Tibial nerve (tissue), 4 donors: ENCODE measurements around the gene FBXW7. TPM values are rescaled to one million over a fixed set of nuclear protein-coding genes. Genes with fewer than 3 reads are reported as not detected.

Experiments
- DNase-seq, 2 donors: peaks; one replicate each; pipeline ENCODE4 v3.0.0-alpha.2; 2019; ENCODE audit warnings: low spot score in 2 of 2
- H3K27ac ChIP-seq, 4 donors: fragments of 200-600 bp; sonication (generic) in 3 of 4; one replicate each; pipeline ENCODE4 v1.5.1; 2017 to 2019; ENCODE audit warnings: mild to moderate bottlenecking in 1 of 4
- H3K27me3 ChIP-seq, 2 donors: fragments of 200-600 bp; sonication (generic) in 1 of 2; one replicate each; pipeline versions ENCODE4 v1.5.1 to v1.6.0; 2017 to 2019
- H3K36me3 ChIP-seq, 3 donors: fragments of 200-600 bp; sonication (generic); one replicate each; pipeline ENCODE4 v1.5.1; 2018 to 2019
- H3K4me1 ChIP-seq, 4 donors: fragments of 200-600 bp; sonication (generic) in 3 of 4; one replicate each; pipeline ENCODE4 v1.5.1; 2017 to 2019
- H3K4me3 ChIP-seq, 4 donors: fragments of 200-600 bp; sonication (generic) in 3 of 4; one replicate each; pipeline ENCODE4 v1.5.1; 2017 to 2019; ENCODE audit warnings: mild to moderate bottlenecking in 1 of 4, moderate library complexity in 1 of 4
- H3K9me3 ChIP-seq, 4 donors: fragments of 200-600 bp; sonication (generic) in 3 of 4; one replicate each; pipeline ENCODE4 v1.5.1; 2017 to 2019
- EP300 ChIP-seq, 2 donors: sonication (generic); formaldehyde crosslinking; IDR thresholded peaks; one replicate each; pipeline ENCODE4 v1.6.1; 2017; ENCODE audit warnings: antibody characterized with exemption in 2 of 2, mild to moderate bottlenecking in 1 of 2
- POLR2A ChIP-seq, 2 donors: fragments of 450-650 bp; IDR thresholded peaks; one replicate each; pipeline ENCODE4 v1.6.1; 2017; ENCODE audit warnings: antibody characterized with exemption in 2 of 2, mild to moderate bottlenecking in 2 of 2, moderate library complexity in 2 of 2
- WGBS, 2 donors: methylation state at CpG; one replicate each; pipeline ENCODE4 v1.1.5; 2018; 5-methylcytosine and 5-hydroxymethylcytosine counted together
- total RNA-seq, 4 donors: library from RNA; depleted of rRNA; stranded (reverse); fragments of >200 nt; gene quantifications; one replicate each; pipeline ENCODE4 v1.1.0, GENCODE V29; 2016
- TF ChIP-seq, protein P1 (sequence below), 5 experiments: fragments of 200-600 bp in 3 of 5; fragments of 450-650 bp in 2 of 5; sonication (generic) in 3 of 5; IDR thresholded peaks; one replicate each; pipeline ENCODE4 v1.5.1; 2016 to 2019; ENCODE audit warnings: antibody characterized with exemption in 5 of 5, mild to moderate bottlenecking in 3 of 5, moderate library complexity in 2 of 5

FBXW7 gene
- total RNA-seq, 4 donors from 2014 or later: 40.8 to 85.7 (median 62.1) TPM

DNA sequence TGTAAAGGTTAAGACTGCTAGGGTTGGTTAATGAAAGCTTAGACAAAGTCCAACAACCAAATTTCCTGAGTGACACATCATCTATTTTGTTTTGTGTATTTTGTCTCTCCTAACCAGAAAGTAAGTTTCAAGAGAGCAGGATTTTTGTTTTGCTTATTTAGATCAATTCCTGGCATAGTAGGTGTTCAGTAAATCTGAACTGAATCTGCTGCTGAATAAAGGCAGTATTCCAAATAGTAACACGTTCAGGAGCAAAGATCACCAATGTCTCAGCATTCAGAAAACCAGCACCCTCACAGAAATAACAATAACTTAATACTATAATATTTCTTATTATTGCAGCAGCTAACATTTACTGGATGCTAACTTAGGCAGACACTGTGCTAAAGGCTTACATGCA, 12.2 kb downstream of the FBXW7 start:
- no peak for DNase-seq
- H3K27ac ChIP-seq: no peak overlapping the region
- no peaks in the 10 kb centered on the region for H3K27me3 ChIP-seq
- TF ChIP-seq, protein P1, sequence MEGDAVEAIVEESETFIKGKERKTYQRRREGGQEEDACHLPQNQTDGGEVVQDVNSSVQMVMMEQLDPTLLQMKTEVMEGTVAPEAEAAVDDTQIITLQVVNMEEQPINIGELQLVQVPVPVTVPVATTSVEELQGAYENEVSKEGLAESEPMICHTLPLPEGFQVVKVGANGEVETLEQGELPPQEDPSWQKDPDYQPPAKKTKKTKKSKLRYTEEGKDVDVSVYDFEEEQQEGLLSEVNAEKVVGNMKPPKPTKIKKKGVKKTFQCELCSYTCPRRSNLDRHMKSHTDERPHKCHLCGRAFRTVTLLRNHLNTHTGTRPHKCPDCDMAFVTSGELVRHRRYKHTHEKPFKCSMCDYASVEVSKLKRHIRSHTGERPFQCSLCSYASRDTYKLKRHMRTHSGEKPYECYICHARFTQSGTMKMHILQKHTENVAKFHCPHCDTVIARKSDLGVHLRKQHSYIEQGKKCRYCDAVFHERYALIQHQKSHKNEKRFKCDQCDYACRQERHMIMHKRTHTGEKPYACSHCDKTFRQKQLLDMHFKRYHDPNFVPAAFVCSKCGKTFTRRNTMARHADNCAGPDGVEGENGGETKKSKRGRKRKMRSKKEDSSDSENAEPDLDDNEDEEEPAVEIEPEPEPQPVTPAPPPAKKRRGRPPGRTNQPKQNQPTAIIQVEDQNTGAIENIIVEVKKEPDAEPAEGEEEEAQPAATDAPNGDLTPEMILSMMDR (IDR thresholded peaks at IDR 0.05): no peak
- TF ChIP-seq POLR2A (IDR thresholded peaks at IDR 0.05): no peak
- TF ChIP-seq EP300 (IDR thresholded peaks at IDR 0.05): no peak
- 41 to 54% methylated on average over 1 of the region's 1 CpG for WGBS, 2 donors
- H3K9me3 ChIP-seq: no peaks in the 10 kb centered on the region
- peaks cover 0 to 16% (median 3%) of the 10 kb centered on the region in 4 donors for H3K4me1 ChIP-seq
- H3K36me3 ChIP-seq: no peaks in the 10 kb centered on the region
- no peak overlapping the region for H3K4me3 ChIP-seq

DNA sequence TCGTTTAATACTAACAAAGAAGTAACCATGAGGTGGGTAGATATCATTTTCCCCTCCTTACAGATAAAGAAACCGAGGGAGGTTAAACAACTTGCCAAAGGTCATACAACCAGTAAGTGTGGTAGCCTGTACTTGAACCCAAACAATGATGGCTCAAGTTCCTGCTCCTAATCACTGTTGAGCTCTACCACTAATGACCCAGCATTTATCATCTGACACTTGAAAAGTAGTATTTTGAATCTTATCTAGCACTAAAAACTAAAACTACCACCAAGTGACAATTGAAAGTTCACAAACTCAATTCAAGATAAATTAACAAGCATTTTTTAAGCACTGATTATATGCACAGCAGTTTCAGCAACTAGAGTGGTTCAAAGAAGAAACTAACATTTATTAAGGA, 13.1 kb downstream of the FBXW7 start:
- TF ChIP-seq, protein P1 (IDR thresholded peaks at IDR 0.05): no peak
- TF ChIP-seq EP300 (IDR thresholded peaks at IDR 0.05) (no peak), POLR2A (IDR thresholded peaks at IDR 0.05) (no peak)
- WGBS, 2 donors: 83 to 84% methylated on average over 2 of the region's 2 CpGs
- H3K9me3 ChIP-seq: no peaks in the 10 kb centered on the region

DNA sequence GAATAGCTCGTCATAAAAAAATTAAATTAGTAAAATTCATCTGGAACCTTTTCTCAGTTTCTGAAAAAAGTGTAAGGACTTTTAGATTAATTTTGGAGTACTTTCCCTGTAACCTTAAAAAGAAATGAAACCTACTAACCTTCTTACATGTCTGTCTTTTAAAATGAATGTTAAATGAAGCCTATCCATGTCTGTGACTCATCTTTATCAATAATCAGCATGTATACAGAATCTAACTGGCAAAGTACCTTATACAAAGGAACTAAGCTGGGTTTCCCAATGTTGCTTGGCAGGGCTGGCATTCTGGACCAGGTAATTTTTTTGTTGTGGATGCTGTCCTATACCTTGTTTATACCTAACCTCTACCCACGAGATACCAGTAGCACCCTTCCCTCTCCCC, 13.6 kb downstream of the FBXW7 start:
- DNase-seq: no peak
- H3K36me3 ChIP-seq: no peaks in the 10 kb centered on the region
- no peak for TF ChIP-seq EP300 (IDR thresholded peaks at IDR 0.05)
- TF ChIP-seq, protein P1 (IDR thresholded peaks at IDR 0.05): no peak
- TF ChIP-seq POLR2A (IDR thresholded peaks at IDR 0.05): no peak
- WGBS, 2 donors: 77 to 90% methylated on average over 2 of the region's 2 CpGs
- H3K4me3 ChIP-seq: no peak overlapping the region
- no peaks in the 10 kb centered on the region for H3K27me3 ChIP-seq
- no peak overlapping the region for H3K27ac ChIP-seq
- no peaks in the 10 kb centered on the region for H3K9me3 ChIP-seq
- peaks cover 0 to 12% (median 3%) of the 10 kb centered on the region in 4 donors for H3K4me1 ChIP-seq

More for the DNA sequence above, 13.1 kb downstream of the FBXW7 start:
- H3K4me1 ChIP-seq: peaks cover 0 to 12% (median 3%) of the 10 kb centered on the region in 4 donors
- no peaks in the 10 kb centered on the region for H3K36me3 ChIP-seq
- no peaks in the 10 kb centered on the region for H3K27me3 ChIP-seq
- no peak overlapping the region for H3K27ac ChIP-seq
- DNase-seq: no peak
- no peak overlapping the region for H3K4me3 ChIP-seq

DNA sequence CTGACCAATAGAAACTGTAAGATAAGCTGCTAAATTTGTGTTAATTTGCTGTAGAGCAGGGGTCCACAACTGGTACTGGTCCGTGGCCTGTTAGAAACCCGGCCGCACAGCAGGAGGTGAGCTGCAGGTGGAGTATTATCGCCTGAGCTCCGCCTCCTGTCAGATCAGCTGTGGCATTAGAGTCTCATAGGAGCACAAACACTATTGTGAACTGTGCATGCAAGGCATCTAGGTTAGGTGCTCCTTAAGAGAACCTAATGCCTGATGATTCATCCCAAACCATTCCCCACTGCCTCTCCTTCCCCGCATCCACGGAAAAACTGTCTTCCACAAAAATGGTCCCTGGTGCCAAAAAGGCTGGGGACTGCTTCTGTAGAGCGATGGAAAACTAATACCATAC, 19.7 kb downstream of the FBXW7 start:
- DNase-seq: no peak
- 77 to 86% methylated on average over 8 of the region's 8 CpGs for WGBS, 2 donors
- TF ChIP-seq POLR2A (IDR thresholded peaks at IDR 0.05): no peak
- TF ChIP-seq, protein P1 (IDR thresholded peaks at IDR 0.05): no peak
- H3K36me3 ChIP-seq: no peaks in the 10 kb centered on the region
- H3K27ac ChIP-seq: no peak overlapping the region
- H3K9me3 ChIP-seq: no peaks in the 10 kb centered on the region
- no peaks in the 10 kb centered on the region for H3K27me3 ChIP-seq
- peaks cover 0 to 9% (median 0%) of the 10 kb centered on the region in 4 donors for H3K4me1 ChIP-seq
- H3K4me3 ChIP-seq: no peak overlapping the region

DNA sequence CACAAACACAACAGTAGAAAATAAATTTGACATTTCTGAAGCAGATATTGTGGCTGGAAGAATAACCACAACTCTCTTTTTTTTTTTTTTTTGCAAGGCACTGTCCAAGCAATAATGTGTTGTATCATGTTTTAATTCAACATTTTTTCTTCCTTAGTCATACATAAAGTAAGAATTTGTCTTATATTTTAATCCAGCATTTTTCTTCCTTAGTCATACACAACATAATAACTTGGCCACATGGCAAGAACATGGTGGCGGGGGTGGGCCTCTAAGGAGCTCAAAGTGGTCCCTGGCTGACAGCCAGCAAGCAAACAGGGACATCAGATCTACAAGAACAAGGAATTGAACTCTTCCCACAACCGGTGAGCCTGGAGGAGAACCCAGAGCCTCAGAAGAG, 20.2 kb downstream of the FBXW7 start:
- Histone ChIP-seq H3K27ac (no peak overlapping the region), H3K9me3 (no peaks in the 10 kb centered on the region), H3K36me3 (no peaks in the 10 kb centered on the region), H3K4me1 (peaks cover 0 to 9% (median 0%) of the 10 kb centered on the region in 4 donors), H3K27me3 (no peaks in the 10 kb centered on the region), H3K4me3 (no peak overlapping the region)
- TF ChIP-seq POLR2A (IDR thresholded peaks at IDR 0.05) (no peak), EP300 (IDR thresholded peaks at IDR 0.05) (no peak)
- TF ChIP-seq, protein P1 (IDR thresholded peaks at IDR 0.05): no peak
- 37 to 47% methylated on average over 2 of the region's 2 CpGs for WGBS, 2 donors
- no peak for DNase-seq
